HCT116 (cell line): ENCODE data around the gene CTIF. TPM values are rescaled to one million over a fixed set of nuclear protein-coding genes. Genes with fewer than 3 reads are reported as not detected.

Experiments used
- ATAC-seq: fragments of 200-7000 bp; cut with Tn5 transposase; 2 replicates; pipeline ENCODE4 v1.9.1; 2020; ENCODE audit warnings: mild to moderate bottlenecking, moderate library complexity
- BruUV-seq: library from RNA; stranded (reverse); fragments of 400-500 nt; replicated peaks from 2 replicates; lab custom pipeline; 2021; lab: Mats Ljungman, UMichigan
- CTCF ChIA-PET: fragments of 300-600 bp; sonication (Branson Sonifier 250); formaldehyde crosslinking; loops from one replicate; lab custom pipeline; 2021; ENCODE audit warnings: antibody characterized with exemption; lab: Charles Lee
- POLR2A ChIA-PET: fragments of 300-600, 350-600 bp; sonication (Branson Sonifier 250); formaldehyde crosslinking; loops from one replicate; lab custom pipeline; 2021; ENCODE audit warnings: antibody characterized with exemption; lab: Charles Lee
- RAD21 ChIA-PET, 2 experiments: fragments of 300-600 bp; sonication (Branson Sonifier 250); formaldehyde crosslinking; loops; one replicate each; lab custom pipeline; 2023; ENCODE audit warnings: low total read pairs in 2 of 2; ENCODE audit not compliant: uncharacterized antibody in 2 of 2, unreplicated experiment in 2 of 2, low non-redundant PET in 1 of 2; lab: Charles Lee
- DNase-seq: peaks from one replicate; pipeline ENCODE4 v3.0.0-alpha.2; 2010; ENCODE audit warnings: low read depth, low spot score
- H2AFZ ChIP-seq: fragments of 200-600 bp; shearing (Covaris generic), sonication (generic); 2 replicates; pipeline ENCODE4 v1.6.1; 2017; ENCODE audit warnings: low read depth, mixed run types, mixed read lengths, antibody characterized with exemption, low read length; ENCODE audit not compliant: poor library complexity, severe bottlenecking
- H3K27ac ChIP-seq: 2 replicates; pipeline ENCODE4 v1.5.1; 2012; ENCODE audit warnings: low read depth, low read length
- H3K27me3 ChIP-seq: fragments of 200-600 bp; sonication (generic); 2 replicates; pipeline ENCODE4 v1.6.1; 2016; ENCODE audit warnings: mixed run types, low read length, mixed read lengths; ENCODE audit not compliant: insufficient read depth
- H3K36me3 ChIP-seq, 2 experiments: fragments of 200-500 bp in 1 of 2; fragments of 200-600 bp in 1 of 2; sonication (Bioruptor generic) in 1 of 2; sonication (generic) in 1 of 2; 2 replicates each; pipeline versions ENCODE4 v1.5.1 to v1.6.1; 2014 to 2016; ENCODE audit warnings: low read length in 2 of 2, inconsistent platforms in 1 of 2, mixed read lengths in 1 of 2, mixed run types in 1 of 2; ENCODE audit not compliant: insufficient read depth in 2 of 2, control insufficient read depth in 1 of 2
- H3K4me1 ChIP-seq, 2 experiments: fragments of 200-600 bp in 1 of 2; sonication (generic) in 1 of 2; 2 replicates each; pipeline versions ENCODE4 v1.5.1 to v1.6.1; 2012 to 2017; ENCODE audit warnings: low read length in 2 of 2, inconsistent platforms in 1 of 2, mild to moderate bottlenecking in 1 of 2, mixed read lengths in 1 of 2, mixed run types in 1 of 2, moderate library complexity in 1 of 2; ENCODE audit not compliant: insufficient read depth in 2 of 2, control insufficient read depth in 1 of 2
- H3K4me2 ChIP-seq: fragments of 200-600 bp; sonication (generic); 2 replicates; pipeline ENCODE4 v1.6.1; 2017; ENCODE audit warnings: mixed run types, low read length, mixed read lengths
- H3K4me3 ChIP-seq, 2 experiments: fragments of 200-600 bp in 1 of 2; sonication (generic) in 1 of 2; replicated peaks in 1 of 2; 2 replicates each; pipeline ENCODE4 v1.5.1; 2011 to 2016; ENCODE audit warnings: low read length in 2 of 2, control low read depth in 1 of 2, low read depth in 1 of 2, mild to moderate bottlenecking in 1 of 2, mixed read lengths in 1 of 2, mixed run types in 1 of 2
- H3K79me2 ChIP-seq: fragments of 200-600 bp; sonication (generic); 2 replicates; pipeline ENCODE4 v1.6.1; 2017; ENCODE audit warnings: mild to moderate bottlenecking, mixed run types, low read length, moderate library complexity, mixed read lengths; ENCODE audit not compliant: insufficient read depth
- H3K9ac ChIP-seq: fragments of 200-600 bp; sonication (generic); 2 replicates; pipeline ENCODE4 v1.6.1; 2016; ENCODE audit warnings: low read length, mixed read lengths
- H3K9me2 ChIP-seq: fragments of 200-600 bp; sonication (generic), shearing (Covaris generic); 2 replicates; pipeline ENCODE4 v1.6.1; 2017; ENCODE audit warnings: mixed run types, mild to moderate bottlenecking, moderate library complexity; ENCODE audit not compliant: insufficient read depth
- H3K9me3 ChIP-seq, 2 experiments: fragments of 200-500 bp in 1 of 2; fragments of 200-600 bp in 1 of 2; sonication (Bioruptor generic) in 1 of 2; sonication (generic) in 1 of 2; 2 replicates each; pipeline ENCODE4 v1.6.1; 2014 to 2017; ENCODE audit warnings: low read length in 2 of 2, mixed read lengths in 2 of 2, inconsistent platforms in 1 of 2, low read depth in 1 of 2, mild to moderate bottlenecking in 1 of 2, mixed run types in 1 of 2, moderate library complexity in 1 of 2; ENCODE audit not compliant: control insufficient read depth in 1 of 2, insufficient read depth in 1 of 2
- H4K20me1 ChIP-seq: fragments of 200-600 bp; sonication (generic), shearing (Covaris generic); 2 replicates; pipeline ENCODE4 v1.6.1; 2017; ENCODE audit warnings: mixed run types, mild to moderate bottlenecking, moderate library complexity; ENCODE audit not compliant: insufficient read depth
- ATF3 ChIP-seq: IDR thresholded peaks from 2 replicates; pipeline ENCODE4 v1.6.1; 2012
- CBX3 ChIP-seq: IDR thresholded peaks from 2 replicates; pipeline ENCODE4 v1.6.1; 2012; ENCODE audit warnings: low read depth
- CEBPB ChIP-seq: IDR thresholded peaks from 2 replicates; pipeline ENCODE4 v1.6.1; 2012; ENCODE audit warnings: low read depth
- CTCF ChIP-seq, 3 experiments: fragments of 200-600 bp in 1 of 3; sonication (generic) in 1 of 3; IDR thresholded peaks in 2 of 3; conservative IDR thresholded peaks in 1 of 3; 2 replicates each; pipeline ENCODE4 v1.5.1; 2012 to 2017; ENCODE audit warnings: low read depth in 2 of 3, low read length in 2 of 3, antibody characterized with exemption in 1 of 3, borderline replicate concordance in 1 of 3, control low read depth in 1 of 3, mild to moderate bottlenecking in 1 of 3, mixed read lengths in 1 of 3, mixed run types in 1 of 3, moderate library complexity in 1 of 3; ENCODE audit not compliant: insufficient read depth in 1 of 3
- EGR1 ChIP-seq: IDR thresholded peaks from 2 replicates; pipeline ENCODE4 v1.6.1; 2012; ENCODE audit warnings: low read depth
- EZH2 ChIP-seq: fragments of 200-600 bp; sonication (generic); IDR thresholded peaks from 2 replicates; pipeline ENCODE4 v1.6.1; 2017; ENCODE audit warnings: antibody characterized with exemption, mixed run types
- EZH2phosphoT487 ChIP-seq: fragments of 200-600 bp; IDR thresholded peaks from 2 replicates; pipeline ENCODE4 v1.6.1; 2018; ENCODE audit warnings: antibody characterized with exemption, borderline replicate concordance
- FOSL1 ChIP-seq: IDR thresholded peaks from 2 replicates; pipeline ENCODE4 v1.6.1; 2012; ENCODE audit warnings: low read depth
- POLR2A ChIP-seq: IDR thresholded peaks from 2 replicates; pipeline ENCODE4 v1.7.0; 2011; ENCODE audit warnings: borderline replicate concordance; ENCODE audit not compliant: insufficient read depth, insufficient read length; ENCODE audit errors: extremely low read depth
- RAD21 ChIP-seq: IDR thresholded peaks from 2 replicates; pipeline ENCODE4 v1.6.1; 2012; ENCODE audit warnings: low read depth, mild to moderate bottlenecking
- SP1 ChIP-seq: IDR thresholded peaks from 2 replicates; pipeline ENCODE4 v1.6.1; 2012; ENCODE audit warnings: low read depth
- SRF ChIP-seq: IDR thresholded peaks from 2 replicates; pipeline ENCODE4 v1.6.1; 2012; ENCODE audit warnings: low read depth
- TCF7L2 ChIP-seq: IDR thresholded peaks from 2 replicates; pipeline ENCODE4 v1.7.0; 2011; ENCODE audit warnings: borderline replicate concordance, inconsistent platforms; ENCODE audit not compliant: insufficient read depth, insufficient read length; ENCODE audit errors: extremely low read depth
- YY1 ChIP-seq: IDR thresholded peaks from 2 replicates; pipeline ENCODE4 v1.6.1; 2011; ENCODE audit warnings: low read length, low read depth, moderate library complexity, mild to moderate bottlenecking; ENCODE audit not compliant: insufficient replicate concordance; ENCODE audit errors: extremely low read depth
- ZFX ChIP-seq: fragments of 450-650 bp; IDR thresholded peaks from 2 replicates; pipeline ENCODE4 v1.6.1; 2017
- intact Hi-C: fragments of 100-400 bp; cut with micrococcal nuclease; formaldehyde crosslinking; loops from 2 replicates; pipeline ENCODE4 v1.10.0; 2022
- total RNA-seq: library from RNA; stranded (reverse); gene quantifications from one replicate; pipeline ENCODE4 v1.2.1, GENCODE V29; 2021; ENCODE audit not compliant: unreplicated experiment
- TF ChIP-seq, protein P1 (sequence below): IDR thresholded peaks from 2 replicates; pipeline ENCODE4 v1.6.1; 2012; ENCODE audit warnings: low read depth

Gene CTIF
- total RNA-seq, 1 experiment from 2014 or later, result 19.7 TPM

DNA sequence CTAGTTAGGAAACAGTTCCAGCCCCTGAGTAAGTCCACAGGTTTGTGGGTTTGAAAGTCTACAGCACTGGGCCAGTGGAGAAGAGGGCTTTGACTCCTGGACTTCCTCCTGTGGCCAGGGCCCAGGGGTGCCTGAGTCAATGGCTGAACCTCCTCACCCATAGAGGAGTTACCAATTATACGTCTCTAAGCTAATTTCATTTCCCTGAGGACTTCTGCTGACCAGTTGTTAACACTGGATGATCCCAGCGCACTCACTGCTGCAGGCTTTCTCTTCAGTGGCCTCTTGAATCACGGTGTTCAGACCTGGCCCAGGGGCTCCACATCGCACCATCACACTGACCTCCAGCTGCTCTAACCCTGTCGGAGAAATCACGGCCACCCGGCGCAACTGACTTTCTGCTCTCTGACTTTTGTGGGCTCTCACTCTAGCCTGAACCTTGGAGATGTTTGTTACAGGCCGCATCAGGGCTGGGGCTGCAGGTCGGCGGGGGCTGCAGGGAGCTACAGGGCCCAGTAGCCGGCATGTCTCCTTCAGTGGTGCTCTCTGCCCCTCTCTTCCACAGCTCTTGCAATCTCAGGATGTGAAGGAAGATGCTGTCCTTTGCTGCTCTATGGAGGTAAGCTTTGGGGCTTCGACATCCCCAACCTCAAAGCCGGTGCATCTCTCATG is 318.3 kb downstream of the CTIF start:
- peaks cover 0 to 5% of the 10 kb centered on the region in 2 experiments; a peak in 2 of 4 replicates for H3K4me1 ChIP-seq
- H3K9me3 ChIP-seq, result no peaks in the 10 kb centered on the region
- ChIA-PET POLR2A (no interaction called here), RAD21 (no interaction called here), CTCF (no interaction called here)
- H3K27ac ChIP-seq, result no peak overlapping the region
- TF ChIP-seq EZH2, result no peak
- no peak for TF ChIP-seq CTCF (IDR thresholded peaks at IDR 0.05 in 2 of 3, conservative IDR thresholded peaks at IDR 0.05 in 1 of 3; ENCODE audit: borderline replicate concordance in 1 of 3, insufficient read depth in 1 of 3, low read depth in 2 of 3, low read length in 2 of 3)
- TF ChIP-seq YY1, result no peak
- TF ChIP-seq TCF7L2, result no peak
- TF ChIP-seq EGR1, result no peak
- ATAC-seq (no peak), DNase-seq (no peak)
- no peak overlapping the region for H3K9ac ChIP-seq
- H3K27me3 ChIP-seq, result no peaks in the 10 kb centered on the region
- H3K4me3 ChIP-seq, result no peak overlapping the region
- no peak overlapping the region for H3K4me2 ChIP-seq
- no peak overlapping the region for H2AFZ ChIP-seq
- H4K20me1 ChIP-seq, result no peaks in the 10 kb centered on the region
- H3K9me2 ChIP-seq, result no peaks in the 10 kb centered on the region
- H3K36me3 ChIP-seq, result no peaks in the 10 kb centered on the region
- intact Hi-C loops, result no loop called here
- no TSS peak for BruUV-seq
- no peaks in the 10 kb centered on the region for H3K79me2 ChIP-seq

GRCh38 chr18:48858676-48859075 is 319.8 kb downstream of the CTIF start:
- CTCF ChIA-PET, result no interaction called here
- H2AFZ ChIP-seq, result no peak overlapping the region
- ATAC-seq (no peak), DNase-seq (no peak)
- H3K9me2 ChIP-seq, result no peaks in the 10 kb centered on the region
- POLR2A ChIA-PET, result no interaction called here
- intact Hi-C loops, result no loop called here
- H4K20me1 ChIP-seq, result no peaks in the 10 kb centered on the region
- H3K4me1 ChIP-seq, result peaks cover 0 to 6% of the 10 kb centered on the region in 2 experiments; a peak in 1 of 4 replicates
- no peak overlapping the region for H3K27ac ChIP-seq
- no peak overlapping the region for H3K9ac ChIP-seq
- no peaks in the 10 kb centered on the region for H3K9me3 ChIP-seq
- H3K27me3 ChIP-seq, result no peaks in the 10 kb centered on the region
- BruUV-seq, result no TSS peak
- no peaks in the 10 kb centered on the region for H3K36me3 ChIP-seq
- RAD21 ChIA-PET, result no interaction called here
- H3K4me3 ChIP-seq, result no peak overlapping the region
- H3K79me2 ChIP-seq, result no peaks in the 10 kb centered on the region
- no peak overlapping the region for H3K4me2 ChIP-seq
- TF ChIP-seq, protein P1, sequence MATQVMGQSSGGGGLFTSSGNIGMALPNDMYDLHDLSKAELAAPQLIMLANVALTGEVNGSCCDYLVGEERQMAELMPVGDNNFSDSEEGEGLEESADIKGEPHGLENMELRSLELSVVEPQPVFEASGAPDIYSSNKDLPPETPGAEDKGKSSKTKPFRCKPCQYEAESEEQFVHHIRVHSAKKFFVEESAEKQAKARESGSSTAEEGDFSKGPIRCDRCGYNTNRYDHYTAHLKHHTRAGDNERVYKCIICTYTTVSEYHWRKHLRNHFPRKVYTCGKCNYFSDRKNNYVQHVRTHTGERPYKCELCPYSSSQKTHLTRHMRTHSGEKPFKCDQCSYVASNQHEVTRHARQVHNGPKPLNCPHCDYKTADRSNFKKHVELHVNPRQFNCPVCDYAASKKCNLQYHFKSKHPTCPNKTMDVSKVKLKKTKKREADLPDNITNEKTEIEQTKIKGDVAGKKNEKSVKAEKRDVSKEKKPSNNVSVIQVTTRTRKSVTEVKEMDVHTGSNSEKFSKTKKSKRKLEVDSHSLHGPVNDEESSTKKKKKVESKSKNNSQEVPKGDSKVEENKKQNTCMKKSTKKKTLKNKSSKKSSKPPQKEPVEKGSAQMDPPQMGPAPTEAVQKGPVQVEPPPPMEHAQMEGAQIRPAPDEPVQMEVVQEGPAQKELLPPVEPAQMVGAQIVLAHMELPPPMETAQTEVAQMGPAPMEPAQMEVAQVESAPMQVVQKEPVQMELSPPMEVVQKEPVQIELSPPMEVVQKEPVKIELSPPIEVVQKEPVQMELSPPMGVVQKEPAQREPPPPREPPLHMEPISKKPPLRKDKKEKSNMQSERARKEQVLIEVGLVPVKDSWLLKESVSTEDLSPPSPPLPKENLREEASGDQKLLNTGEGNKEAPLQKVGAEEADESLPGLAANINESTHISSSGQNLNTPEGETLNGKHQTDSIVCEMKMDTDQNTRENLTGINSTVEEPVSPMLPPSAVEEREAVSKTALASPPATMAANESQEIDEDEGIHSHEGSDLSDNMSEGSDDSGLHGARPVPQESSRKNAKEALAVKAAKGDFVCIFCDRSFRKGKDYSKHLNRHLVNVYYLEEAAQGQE, result no peak
- TF ChIP-seq POLR2A (no peak), SP1 (no peak), YY1 (no peak), TCF7L2 (no peak), FOSL1 (no peak), ATF3 (no peak), CBX3 (no peak), EZH2phosphoT487 (no peak), SRF (no peak), ZFX (no peak), EGR1 (no peak), CEBPB (no peak), RAD21 (no peak)
